Ishikawa (cell line): ENCODE measurements around the gene DENND1C.

ENCODE experiments used
- EGR1 ChIP-seq: IDR thresholded peaks from 2 replicates; pipeline ENCODE4 v1.6.1; 2012
- EP300 ChIP-seq: IDR thresholded peaks from 2 replicates; pipeline ENCODE4 v1.6.1; 2012; ENCODE audit warnings: borderline replicate concordance
- TAF1 ChIP-seq: IDR thresholded peaks from 2 replicates; pipeline ENCODE4 v1.6.1; 2012; ENCODE audit warnings: low read depth, mild to moderate bottlenecking
- YY1 ChIP-seq: IDR thresholded peaks from 2 replicates; pipeline ENCODE4 v1.6.1; 2012; ENCODE audit warnings: low read depth
- TF ChIP-seq, protein P1 (sequence below): IDR thresholded peaks from 2 replicates; pipeline ENCODE4 v1.6.1; 2012

DNA sequence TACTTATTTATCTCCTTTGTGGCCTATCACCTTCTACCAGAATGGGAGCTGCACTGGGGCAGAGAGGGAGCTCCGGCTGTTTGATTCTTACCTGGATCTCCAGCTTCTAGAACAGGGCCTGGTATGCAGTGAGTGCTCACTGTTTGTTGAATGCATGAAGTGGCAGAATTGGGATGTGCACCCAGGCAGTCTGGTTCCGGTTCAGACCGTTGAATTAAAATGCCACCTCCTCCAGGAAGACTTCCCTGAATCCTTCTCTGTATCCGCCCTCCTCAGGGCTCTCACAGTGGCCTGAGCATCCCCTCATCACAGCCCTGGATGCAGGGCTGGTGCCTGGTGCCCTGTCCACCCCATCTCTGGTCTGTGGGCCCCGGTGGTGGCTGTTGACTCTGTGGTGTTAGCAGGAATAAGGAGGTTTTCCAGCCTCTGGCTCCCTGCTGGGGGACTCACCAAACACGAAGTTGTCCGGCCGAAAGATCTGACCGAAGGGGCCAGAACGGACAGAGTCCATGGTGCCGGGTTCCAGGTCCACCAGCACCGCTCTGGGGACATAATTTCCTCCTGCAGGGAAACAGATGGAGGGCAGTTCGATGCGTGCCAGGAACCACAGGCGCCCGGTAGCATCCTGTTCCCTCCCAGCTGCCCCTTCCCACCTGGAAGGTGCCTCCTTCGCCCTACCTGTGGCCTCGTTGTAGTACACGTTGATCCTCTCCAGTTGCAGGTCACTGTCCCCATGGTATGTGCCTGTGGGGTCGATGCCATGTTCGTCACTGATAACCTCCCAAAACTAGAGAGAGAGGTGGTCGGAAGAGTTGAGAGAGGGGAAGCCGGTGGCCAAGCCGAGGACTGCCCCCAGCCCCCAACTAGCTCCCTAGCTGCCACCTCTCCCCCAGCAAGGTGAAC, 19.5 kb upstream of the DENND1C start:
- TF ChIP-seq, protein P1, sequence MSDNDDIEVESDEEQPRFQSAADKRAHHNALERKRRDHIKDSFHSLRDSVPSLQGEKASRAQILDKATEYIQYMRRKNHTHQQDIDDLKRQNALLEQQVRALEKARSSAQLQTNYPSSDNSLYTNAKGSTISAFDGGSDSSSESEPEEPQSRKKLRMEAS: no peak
- TF ChIP-seq EP300: no peak
- no peak for TF ChIP-seq TAF1
- TF ChIP-seq EGR1: no peak
- no peak for TF ChIP-seq YY1
